CD4-positive, alpha-beta T cell treated with Interleukin-4 for 4 hours (primary cell): ENCODE data around the gene NUP155.
"Not testable (repeated sequence)": the region's sequence is repeated elsewhere in the genome, so short reads cannot be mapped to it uniquely, and the experiment has no call there.

Source experiments
- DNase-seq: peaks from one replicate; pipeline ENCODE4 v3.0.0-alpha.2; 2020

Gene NUP155

DNA sequence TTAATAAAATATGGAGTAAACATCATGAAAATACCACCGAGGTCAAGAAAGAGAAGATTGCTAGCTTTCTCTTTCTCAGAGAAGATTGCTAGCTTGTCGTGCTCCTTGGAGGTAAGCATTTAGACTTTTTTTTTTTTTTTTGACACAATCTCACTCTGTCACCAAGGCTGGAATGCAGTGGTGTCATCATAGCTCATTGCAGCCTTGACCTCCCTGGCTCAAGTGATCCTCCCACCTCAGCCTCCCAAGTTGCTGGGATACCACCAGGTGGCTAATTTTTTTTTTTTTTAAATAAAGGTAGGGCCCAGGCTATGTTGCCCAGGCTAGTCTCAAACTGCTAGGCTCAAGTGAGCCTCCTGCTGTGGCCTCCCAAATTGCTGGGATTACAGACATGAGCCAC, 95.4 kb downstream of the NUP155 start:
- DNase-seq = no peak

GRCh38 chr5:37272511-37272910, 98.4 kb downstream of the NUP155 start:
- no peak for DNase-seq

GRCh38 chr5:37268100-37268499, 102.8 kb downstream of the NUP155 start:
- not testable (repeated sequence) for DNase-seq

DNA sequence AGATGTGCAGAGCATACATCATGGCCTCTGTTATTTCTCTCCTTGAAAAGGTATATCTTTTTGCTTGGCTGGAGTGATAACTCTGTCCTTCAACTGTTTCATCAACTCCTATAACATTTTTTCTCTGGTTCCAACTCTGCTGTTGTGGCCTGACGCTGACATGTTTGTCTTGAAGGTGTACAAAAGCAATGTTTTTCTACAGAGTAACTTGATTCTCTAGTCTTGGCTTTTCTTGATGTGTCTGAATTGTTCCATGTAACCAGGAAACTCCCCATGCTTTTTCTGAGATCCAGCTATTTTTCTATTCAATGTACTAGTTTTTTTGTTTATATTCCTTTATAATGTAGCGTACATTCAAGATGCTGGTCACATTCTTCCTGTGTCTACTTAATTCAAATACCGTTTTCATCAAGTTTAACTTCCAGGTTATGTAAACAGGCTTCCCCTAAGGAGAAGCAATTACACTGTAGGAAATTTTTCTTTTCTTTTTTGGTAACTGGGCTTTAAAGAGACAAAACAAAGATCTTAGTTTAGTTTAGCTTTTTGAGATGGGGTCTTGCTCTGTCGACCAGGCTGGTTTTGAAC, 115.0 kb downstream of the NUP155 start:
- no peak for DNase-seq

- no peak for DNase-seq
Observed at GRCh38 chr5:37254581-37254980, 116.3 kb downstream of the NUP155 start.

DNA sequence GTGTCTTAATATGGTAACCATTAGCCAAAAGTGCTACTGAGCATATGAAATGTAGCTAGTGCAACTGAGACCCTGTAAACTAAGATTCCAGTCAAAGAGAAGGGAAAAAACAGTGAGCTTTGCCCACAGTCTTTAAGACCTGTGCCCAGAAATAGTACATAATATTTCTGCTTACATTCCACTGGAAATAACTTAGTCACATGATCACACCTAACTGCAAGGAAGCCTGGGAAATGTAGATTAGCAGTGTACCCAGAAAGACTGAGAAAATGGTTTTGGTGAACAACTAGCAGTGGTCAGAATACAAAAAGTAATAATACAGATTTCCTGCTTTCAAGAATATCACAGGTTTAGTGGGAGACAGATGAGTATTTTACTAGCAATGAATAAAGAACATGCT, 119.2 kb downstream of the NUP155 start:
- DNase-seq = no peak

DNA sequence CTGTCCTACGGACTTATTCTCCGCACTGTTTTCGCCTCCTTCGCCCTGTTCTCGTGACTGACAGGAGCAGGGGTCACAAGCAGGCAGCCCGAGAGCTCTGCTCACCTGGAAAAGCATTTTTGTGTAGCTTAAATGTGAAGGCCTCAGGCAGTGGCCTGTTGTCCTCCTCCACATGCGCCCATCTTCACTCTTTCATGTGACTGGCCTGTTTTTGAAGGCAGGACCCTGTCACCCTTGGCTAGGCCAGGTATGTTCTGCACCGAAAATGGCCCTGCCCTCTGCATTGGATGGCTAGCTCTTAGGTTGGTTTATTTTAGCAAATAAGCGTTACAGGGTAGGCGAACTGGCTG, 121.1 kb downstream of the NUP155 start:
- DNase-seq = no peak

DNA sequence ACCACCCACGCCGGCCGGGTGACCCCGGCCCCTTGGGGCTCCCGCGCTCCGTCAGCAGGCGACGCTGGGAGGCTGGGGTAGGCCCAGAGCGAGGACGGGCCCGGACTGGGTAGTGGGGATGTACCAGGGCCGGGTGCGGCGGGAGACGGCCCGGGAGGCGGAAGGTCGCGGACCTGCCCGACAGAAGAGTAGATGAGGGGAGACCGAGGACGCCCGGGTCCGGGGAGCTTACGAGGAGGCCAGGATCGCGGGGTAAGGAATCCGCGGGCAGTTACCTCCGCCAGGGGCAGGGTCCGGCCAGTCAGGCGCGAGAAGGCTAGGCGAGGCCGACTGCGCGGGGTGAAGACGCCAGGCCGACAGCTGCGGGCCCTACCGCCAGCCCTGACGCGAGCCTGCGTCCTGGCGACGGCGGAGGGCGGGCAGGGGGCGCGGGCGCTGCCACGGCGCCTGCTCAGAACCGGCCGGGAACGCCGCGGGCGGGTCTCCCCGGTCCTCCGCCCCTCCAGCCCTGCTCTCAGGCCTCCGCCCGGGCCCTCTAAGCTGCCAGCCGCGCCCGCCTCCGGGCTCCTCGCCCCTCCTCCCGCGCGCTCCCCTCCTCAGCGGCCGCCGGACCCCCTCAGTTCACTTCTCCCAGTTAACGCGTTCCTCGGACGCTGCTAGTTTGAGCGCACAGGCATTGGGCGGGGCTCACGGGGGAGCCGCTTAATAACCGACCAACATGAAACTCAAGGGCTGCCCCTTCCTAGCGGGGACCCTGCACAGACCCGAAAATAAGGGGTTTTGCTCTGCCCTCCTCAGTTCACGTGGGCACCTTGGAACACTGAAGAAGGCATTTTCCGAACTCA, 121.7 kb downstream of the NUP155 start, which contains the start of gene CPLANE1:
Gene CPLANE1, minus strand, starts transcription at position 407 of the 845 bp plus-strand sequence. CDS start 1,678 bp downstream, outside the sequence.
- DNase-seq = peak; percentile 46

DNA sequence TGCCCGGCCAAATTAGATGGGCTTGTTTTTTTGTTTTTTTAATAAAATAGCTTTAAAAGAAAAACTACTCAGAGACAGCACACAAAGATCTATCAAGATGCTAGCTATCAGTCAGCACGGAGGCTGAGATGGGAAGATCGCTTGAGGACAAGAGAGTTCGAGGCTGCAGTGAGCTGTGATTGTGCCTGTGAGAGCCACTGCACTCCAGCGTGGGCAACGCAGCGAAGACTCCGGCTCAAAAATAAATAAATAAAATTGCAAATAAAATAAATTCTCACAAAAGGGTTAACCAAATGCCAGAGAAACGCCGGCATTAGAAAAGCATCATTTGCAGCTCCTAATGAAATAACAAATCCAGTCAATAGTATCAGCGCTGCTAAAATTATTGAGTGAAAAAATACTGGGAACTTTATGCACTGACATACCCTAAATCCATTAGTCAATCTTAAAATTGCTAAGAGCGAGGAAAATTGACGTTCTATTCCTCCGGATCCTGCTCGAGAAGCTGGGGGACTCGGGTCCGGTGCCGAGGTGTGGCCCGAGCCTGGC, 122.4 kb downstream of the NUP155 start:
- DNase-seq = no peak

GRCh38 chr5:37247496-37247895, 123.4 kb downstream of the NUP155 start:
- DNase-seq = no peak

- DNase-seq = no peak
Observed at GRCh38 chr5:37247036-37247435, 123.9 kb downstream of the NUP155 start.
